Right kidney (tissue), 1 donor: ENCODE results near the gene TUBGCP6.
A peak's percentile ranks its signal among the peaks of the same experiment; 100 is the strongest.
"Not testable (repeated sequence)": the region's sequence is repeated elsewhere in the genome, so short reads cannot be mapped to it uniquely, and the experiment has no call there.

Experiments
- DNase-seq: peaks from one replicate; pipeline ENCODE4 v3.0.0-alpha.2; 2016

TUBGCP6 gene

GRCh38 chr22:50209893-50210292, 34.9 kb downstream of the TUBGCP6 start:
- DNase-seq, result no peak

- no peak for DNase-seq
Observed at GRCh38 chr22:50208939-50209892, 35.6 kb downstream of the TUBGCP6 start.

GRCh38 chr22:50208430-50208938, 36.3 kb downstream of the TUBGCP6 start:
- no peak for DNase-seq

- DNase-seq, result no peak
Observed at GRCh38 chr22:50207383-50208140, 37.3 kb downstream of the TUBGCP6 start.

- no peak for DNase-seq
Observed at GRCh38 chr22:50206599-50206998, 38.2 kb downstream of the TUBGCP6 start.

- DNase-seq, result no peak
Observed at GRCh38 chr22:50205781-50206569, 38.8 kb downstream of the TUBGCP6 start.

- not testable (repeated sequence) for DNase-seq
Observed at GRCh38 chr22:50204998-50205397, 39.8 kb downstream of the TUBGCP6 start.

- no peak for DNase-seq
Observed at GRCh38 chr22:50204571-50204970, 40.3 kb downstream of the TUBGCP6 start.

- no peak for DNase-seq
Observed at GRCh38 chr22:50203288-50203687, 41.5 kb downstream of the TUBGCP6 start.

- no peak for DNase-seq
Observed at GRCh38 chr22:50202130-50202666, 42.6 kb downstream of the TUBGCP6 start.

- peak; percentile 46 for DNase-seq
Observed at GRCh38 chr22:50201191-50202129, 43.4 kb downstream of the TUBGCP6 start.

GRCh38 chr22:50200461-50201190, 44.2 kb downstream of the TUBGCP6 start, which contains the start of gene SELENOO:
TSS of gene SELENOO (plus strand) at chr22:50201011. CDS start at chr22:50201037, 26 bp downstream.
- peak; percentile 84 for DNase-seq

GRCh38 chr22:50199829-50200460, 44.9 kb downstream of the TUBGCP6 start:
- no peak for DNase-seq

GRCh38 chr22:50199251-50199721, 45.5 kb downstream of the TUBGCP6 start:
- no peak for DNase-seq

GRCh38 chr22:50198624-50199017, 46.2 kb downstream of the TUBGCP6 start:
- no peak for DNase-seq

GRCh38 chr22:50197856-50198623, 46.8 kb downstream of the TUBGCP6 start:
- DNase-seq, result no peak

GRCh38 chr22:50197000-50197800, 47.6 kb downstream of the TUBGCP6 start:
- no peak for DNase-seq

GRCh38 chr22:50196256-50196655, 48.6 kb downstream of the TUBGCP6 start:
- no peak for DNase-seq
